ENCODE data around the gene KRTAP10-6.
"Not testable (repeated sequence)": the region's sequence is repeated elsewhere in the genome, so short reads cannot be mapped to it uniquely, and the experiment has no call there.

DNA sequence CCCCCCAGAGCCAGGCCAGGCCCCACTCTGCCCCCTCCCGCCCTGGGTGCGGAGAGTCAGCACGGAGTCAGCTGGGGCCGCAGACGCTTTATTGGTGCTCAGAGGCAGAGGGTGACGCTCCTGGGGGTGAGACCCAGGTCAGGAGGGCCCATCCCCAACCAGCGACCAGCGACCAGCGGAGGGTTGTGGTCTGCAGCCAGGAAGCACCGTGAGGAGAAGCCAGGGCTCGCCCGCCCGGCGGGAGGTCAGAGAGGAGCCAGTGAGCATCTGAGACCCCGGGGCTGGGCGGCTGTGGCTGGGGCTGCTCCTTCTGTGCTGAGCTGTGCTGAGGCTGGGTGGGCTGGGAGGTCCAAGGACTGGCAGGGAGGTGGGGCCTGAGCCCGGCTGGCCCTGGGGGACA, 42.0 kb downstream of the KRTAP10-6 start:
- not testable (repeated sequence) for TF ChIP-seq CTCF, POLR2A (IDR thresholded peaks at IDR 0.05)
